BLaER1 treated with 17β-estradiol and CSF1 and Interleukin-3, amounts not matched to agents 10 nM and 100 nM (cell line): Measurements from ENCODE around the gene SHFL.

Experiments used
- H3K27ac ChIP-seq, 11 experiments: shearing (Covaris generic); formaldehyde crosslinking; 2 replicates each; pipeline ENCODE4 v1.8.1; 2022
- H3K27me3 ChIP-seq, 11 experiments: shearing (Covaris generic); formaldehyde crosslinking; 2 replicates each; pipeline ENCODE4 v1.8.1; 2022
- H3K36me3 ChIP-seq, 11 experiments: shearing (Covaris generic); formaldehyde crosslinking; 2 replicates each; pipeline ENCODE4 v1.8.1; 2022
- H3K4me1 ChIP-seq, 10 experiments: shearing (Covaris generic); formaldehyde crosslinking; 2 replicates each; pipeline ENCODE4 v1.8.1; 2022
- H3K4me2 ChIP-seq, 11 experiments: shearing (Covaris generic); formaldehyde crosslinking; 2 replicates each; pipeline ENCODE4 v1.8.1; 2022
- H3K4me3 ChIP-seq, 10 experiments: shearing (Covaris generic); formaldehyde crosslinking; 2 replicates each; pipeline ENCODE4 v1.8.1; 2022
- H3K9ac ChIP-seq, 11 experiments: shearing (Covaris generic); formaldehyde crosslinking; 2 replicates each; pipeline ENCODE4 v1.8.1; 2022
- H3K9me3 ChIP-seq, 11 experiments: shearing (Covaris generic); formaldehyde crosslinking; replicated peaks in 1 of 11; 2 replicates each; pipeline ENCODE4 v1.8.1; 2022
- H4K20me1 ChIP-seq, 11 experiments: shearing (Covaris generic); formaldehyde crosslinking; 2 replicates each; pipeline ENCODE4 v1.8.1; 2022
- Cebpa-rat ChIP-seq, 11 experiments: shearing (Covaris generic); IDR thresholded peaks; 2 replicates each; pipeline ENCODE4 v1.8.1; 2022

The SHFL gene

DNA sequence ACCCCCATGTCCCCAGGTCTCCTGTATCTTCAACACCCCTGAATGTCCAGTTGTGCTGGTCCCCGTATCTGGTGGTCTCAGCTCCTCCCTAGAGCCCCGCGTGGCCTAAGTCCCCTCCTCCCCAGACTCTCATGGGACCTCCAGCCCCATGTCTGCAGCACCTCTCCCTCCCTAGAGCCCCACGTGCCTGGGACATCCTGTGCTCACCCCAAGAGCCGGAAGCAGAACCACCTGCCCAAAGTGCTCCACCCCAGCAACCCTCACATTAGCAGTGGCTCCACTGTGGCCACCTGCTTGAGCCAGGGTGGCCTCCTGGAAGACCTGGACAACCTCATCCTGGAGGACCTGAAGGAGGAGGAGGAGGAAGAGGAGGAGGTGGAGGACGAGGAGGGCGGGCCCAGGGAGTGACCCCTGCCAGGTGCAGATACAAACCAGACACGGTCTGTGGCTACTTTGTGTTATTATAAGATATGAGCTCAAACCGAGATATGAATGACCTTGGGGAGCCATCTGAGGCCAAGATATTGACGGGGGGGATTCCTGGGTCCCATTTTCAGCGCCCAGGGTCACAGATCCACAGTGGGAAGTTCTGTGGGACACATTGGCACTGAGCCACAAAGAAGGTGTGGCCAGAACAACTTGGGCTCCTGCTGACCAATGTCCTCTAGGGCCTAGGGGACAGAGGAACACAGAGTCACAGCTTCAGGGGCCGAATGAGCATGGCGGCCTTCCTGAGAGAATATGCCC, 6.0 kb downstream of the SHFL start:
- Histone ChIP-seq H3K9me3 (no peaks in the 10 kb centered on the region), H3K4me3 (no peak overlapping the region), H3K27ac (peak overlapping the region in 6 of 11 experiments; percentile 6 to 48 (median 26); a peak in 8 of 22 replicates), H3K27me3 (no peaks in the 10 kb centered on the region), H4K20me1 (peaks cover 0 to 17% (median 0%) of the 10 kb centered on the region in 11 experiments; a peak in 4 of 22 replicates), H3K36me3 (peaks cover 19 to 52% (median 39%) of the 10 kb centered on the region in 11 experiments; a peak in 21 of 22 replicates), H3K4me2 (peak overlapping the region in 8 of 11 experiments; percentile 35 to 79 (median 60); a peak in 14 of 22 replicates), H3K9ac (peak overlapping the region in 4 of 11 experiments; percentile 19 to 46 (median 32); a peak in 3 of 22 replicates), H3K4me1 (peaks cover 21 to 37% (median 33%) of the 10 kb centered on the region in 10 experiments)
- TF ChIP-seq Cebpa-rat (IDR thresholded peaks at IDR 0.05): no peak

DNA sequence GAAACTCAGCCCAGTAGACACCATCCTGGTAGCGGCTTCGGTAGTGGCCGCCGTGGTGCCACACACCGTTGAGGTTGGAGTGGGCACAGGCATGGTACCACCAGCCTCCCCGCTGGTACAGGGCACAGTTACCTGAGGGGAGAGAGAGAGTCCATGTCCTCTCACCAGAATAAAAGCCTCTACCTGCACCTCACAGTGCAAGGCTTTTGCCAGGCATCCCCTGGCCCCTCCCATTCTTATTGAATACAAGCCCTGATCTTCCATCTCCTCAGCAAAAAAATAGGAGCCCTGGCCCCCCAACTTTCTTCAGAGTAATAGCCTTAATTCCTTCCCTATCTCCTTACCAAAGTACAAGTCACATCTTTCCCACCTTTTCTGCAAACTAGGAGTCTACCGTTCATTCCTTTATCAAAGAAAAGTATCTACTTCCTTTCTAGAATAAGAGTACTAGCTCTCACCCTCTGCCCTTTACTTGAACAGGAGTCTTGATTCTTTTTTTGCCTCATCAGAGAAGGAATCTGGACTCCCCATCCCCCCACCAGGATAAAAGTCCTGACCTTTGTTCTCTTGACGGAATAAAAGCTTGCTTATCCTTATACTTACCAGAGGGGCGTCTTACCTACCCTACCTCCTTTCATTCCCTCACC, 6.7 kb downstream of the SHFL start:
- H3K9ac ChIP-seq: no peak overlapping the region
- H3K9me3 ChIP-seq: no peaks in the 10 kb centered on the region
- H3K27me3 ChIP-seq: no peaks in the 10 kb centered on the region
- H3K27ac ChIP-seq: peak overlapping the region in 2 of 11 experiments; percentile 13 to 48; a peak in 1 of 22 replicates
- no peak overlapping the region for H3K4me3 ChIP-seq
- H3K4me1 ChIP-seq: peaks cover 19 to 38% (median 33%) of the 10 kb centered on the region in 10 experiments
- H4K20me1 ChIP-seq: peaks cover 0 to 17% (median 0%) of the 10 kb centered on the region in 11 experiments; a peak in 3 of 22 replicates
- no peak for TF ChIP-seq Cebpa-rat (IDR thresholded peaks at IDR 0.05)
- peak overlapping the region in 3 of 11 experiments; percentile 60 to 79 (median 68); a peak in 4 of 22 replicates for H3K4me2 ChIP-seq
- peaks cover 19 to 52% (median 39%) of the 10 kb centered on the region in 11 experiments; a peak in 21 of 22 replicates for H3K36me3 ChIP-seq

DNA sequence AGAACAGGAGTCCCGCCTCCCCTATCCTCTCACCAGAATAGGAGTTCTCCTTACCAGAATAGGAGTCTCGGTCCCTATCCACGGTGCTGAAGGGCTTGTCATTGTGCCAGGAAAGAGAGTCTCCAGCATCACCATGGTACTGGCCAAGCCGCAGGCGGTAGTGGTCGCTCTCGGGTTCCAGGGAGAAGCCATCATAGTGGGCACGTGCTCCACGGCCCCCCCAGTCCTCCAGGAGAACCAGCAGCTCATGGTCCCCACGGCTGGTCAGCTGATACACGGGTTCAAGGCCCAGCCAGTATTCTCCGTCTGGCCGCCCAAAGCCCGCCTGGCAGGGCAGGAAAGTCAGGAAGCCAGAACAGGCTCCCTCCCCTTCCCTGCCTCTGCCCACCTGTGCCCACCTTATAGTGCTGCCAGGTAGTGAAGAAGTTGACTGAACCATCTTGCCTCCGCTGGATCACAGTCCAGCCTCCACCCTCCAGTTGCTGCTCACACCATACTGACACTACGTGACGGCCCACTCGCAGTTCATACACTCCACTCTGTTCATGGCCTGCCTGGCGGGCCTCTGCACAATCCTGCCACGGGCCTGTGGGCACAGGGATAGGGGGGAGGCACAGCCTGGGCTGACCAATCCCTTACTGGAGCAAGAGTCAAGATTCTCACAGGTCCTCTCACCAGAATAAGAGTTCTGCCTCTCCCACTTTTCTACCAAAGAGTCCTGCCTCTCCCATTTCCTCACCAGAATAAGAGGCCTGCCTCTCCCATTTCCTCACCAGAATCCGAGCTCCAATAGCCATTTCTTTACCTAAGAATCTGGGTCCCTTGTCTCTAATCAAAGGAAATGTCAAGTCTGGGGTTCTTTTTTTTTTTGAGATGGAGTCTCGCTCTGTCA, 7.4 kb downstream of the SHFL start:
- Histone ChIP-seq H3K4me2 (no peak overlapping the region), H3K9me3 (no peaks in the 10 kb centered on the region), H3K9ac (no peak overlapping the region), H3K4me1 (peaks cover 26 to 43% (median 33%) of the 10 kb centered on the region in 10 experiments), H3K4me3 (no peak overlapping the region), H3K27ac (no peak overlapping the region), H3K36me3 (peaks cover 19 to 52% (median 39%) of the 10 kb centered on the region in 11 experiments; a peak in 21 of 22 replicates), H4K20me1 (peaks cover 0 to 17% (median 0%) of the 10 kb centered on the region in 11 experiments; a peak in 3 of 22 replicates), H3K27me3 (no peaks in the 10 kb centered on the region)
- no peak for TF ChIP-seq Cebpa-rat (IDR thresholded peaks at IDR 0.05)

DNA sequence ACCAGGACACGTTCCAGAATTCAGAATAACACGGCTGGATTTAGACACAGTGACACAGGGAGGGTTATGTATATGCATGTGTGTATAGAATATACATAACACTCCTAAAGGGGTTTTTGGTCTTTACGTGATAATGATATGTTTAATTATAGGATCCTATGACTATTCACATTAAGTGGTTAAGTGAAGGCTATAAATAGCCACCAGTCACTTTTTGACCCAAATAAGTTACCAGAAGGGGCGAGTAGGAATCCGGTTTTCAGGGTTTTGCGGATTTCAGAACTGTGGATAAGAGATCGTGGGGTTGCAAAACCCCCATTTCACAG, 9.5 kb downstream of the SHFL start:
- H3K9ac ChIP-seq: peak overlapping the region in 1 of 11 experiments; percentile 53; a peak in 1 of 22 replicates
- H3K4me3 ChIP-seq: peak overlapping the region in 3 of 10 experiments; percentile 6 to 43 (median 27); a peak in 2 of 20 replicates
- no peaks in the 10 kb centered on the region for H3K27me3 ChIP-seq

DNA sequence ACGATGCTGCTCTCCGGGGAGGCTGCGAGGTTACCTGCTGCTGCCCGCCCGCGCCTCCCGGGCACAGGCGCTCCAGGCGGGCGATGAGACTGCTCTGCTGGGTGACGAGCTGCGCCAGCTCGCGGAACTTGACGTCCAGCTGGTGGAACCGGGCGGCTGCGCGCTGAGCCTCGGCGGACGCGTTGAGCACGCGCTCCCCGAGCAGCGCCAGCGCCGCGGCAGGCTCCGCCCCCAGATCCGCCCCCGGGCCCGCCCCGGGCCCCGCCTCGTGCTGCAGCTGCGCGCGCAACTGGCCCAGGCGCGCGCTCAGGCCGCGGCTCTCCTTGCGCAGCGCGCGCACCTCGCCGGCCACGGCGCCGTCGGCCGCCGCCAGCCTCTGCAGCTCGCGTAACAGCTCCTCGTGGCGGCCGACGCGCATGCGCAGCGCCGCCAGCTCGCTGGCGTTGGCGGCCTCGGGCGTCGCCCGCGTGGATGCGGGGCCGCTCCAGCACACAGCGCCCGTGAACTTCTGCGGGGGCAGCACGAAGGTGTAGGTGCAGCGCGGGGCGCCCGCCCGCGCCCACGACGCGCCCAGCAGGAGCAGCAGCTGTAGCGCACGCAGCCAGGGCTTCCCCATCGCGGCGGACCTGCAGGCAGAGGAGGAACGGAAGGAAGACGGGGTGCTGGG, 10.0 kb downstream of the SHFL start:
- Histone ChIP-seq H3K9ac (peak overlapping the region; percentile 71 to 86 (median 82); a peak in 21 of 22 replicates), H3K27ac (peak overlapping the region; percentile 39 to 91 (median 88); a peak in 20 of 22 replicates), H3K36me3 (peaks cover 9 to 28% (median 24%) of the 10 kb centered on the region in 11 experiments; a peak in 21 of 22 replicates), H3K4me3 (peak overlapping the region; percentile 38 to 68 (median 54); a peak in 18 of 20 replicates), H3K27me3 (no peaks in the 10 kb centered on the region), H3K9me3 (no peaks in the 10 kb centered on the region), H3K4me1 (peaks cover 38 to 61% (median 45%) of the 10 kb centered on the region in 10 experiments), H4K20me1 (peaks cover 0 to 13% (median 0%) of the 10 kb centered on the region in 11 experiments; a peak in 2 of 22 replicates), H3K4me2 (peak overlapping the region; percentile 92 to 98 (median 93))
- TF ChIP-seq Cebpa-rat (IDR thresholded peaks at IDR 0.05): no peak

More for the DNA sequence above, 9.5 kb downstream of the SHFL start:
- Histone ChIP-seq H3K27ac (no peak overlapping the region; a peak in 2 of 22 replicates), H3K9me3 (no peaks in the 10 kb centered on the region), H3K4me2 (peak overlapping the region; percentile 53 to 97 (median 70)), H4K20me1 (peaks cover 0 to 13% (median 0%) of the 10 kb centered on the region in 11 experiments; a peak in 2 of 22 replicates), H3K36me3 (peaks cover 9 to 33% (median 24%) of the 10 kb centered on the region in 11 experiments; a peak in 21 of 22 replicates), H3K4me1 (peaks cover 33 to 56% (median 41%) of the 10 kb centered on the region in 10 experiments)
- no peak for TF ChIP-seq Cebpa-rat (IDR thresholded peaks at IDR 0.05)

- Histone ChIP-seq H3K9me3 (no peaks in the 10 kb centered on the region), H3K36me3 (peaks cover 9 to 24% (median 22%) of the 10 kb centered on the region in 11 experiments; a peak in 21 of 22 replicates), H3K4me1 (peaks cover 41 to 63% (median 46%) of the 10 kb centered on the region in 10 experiments), H3K27me3 (no peaks in the 10 kb centered on the region), H3K4me3 (peak overlapping the region; percentile 38 to 68 (median 54); a peak in 18 of 20 replicates), H3K27ac (peak overlapping the region; percentile 39 to 91 (median 88); a peak in 20 of 22 replicates), H4K20me1 (peaks cover 0 to 12% (median 0%) of the 10 kb centered on the region in 11 experiments; a peak in 2 of 22 replicates), H3K9ac (peak overlapping the region; percentile 71 to 86 (median 82); a peak in 21 of 22 replicates), H3K4me2 (peak overlapping the region; percentile 92 to 98 (median 93))
- TF ChIP-seq Cebpa-rat (IDR thresholded peaks at IDR 0.05): no peak
Observed at GRCh38 chr19:10096615-10096963, 10.5 kb downstream of the SHFL start.

- Histone ChIP-seq H4K20me1 (no peaks in the 10 kb centered on the region), H3K9me3 (no peaks in the 10 kb centered on the region), H3K4me2 (peak overlapping the region; percentile 46 to 89 (median 79); a peak in 18 of 22 replicates), H3K4me3 (no peak overlapping the region), H3K4me1 (peaks cover 65 to 90% (median 73%) of the 10 kb centered on the region in 10 experiments), H3K9ac (peak overlapping the region in 6 of 11 experiments; percentile 11 to 65 (median 49); a peak in 11 of 22 replicates), H3K36me3 (no peaks in the 10 kb centered on the region), H3K27me3 (no peaks in the 10 kb centered on the region), H3K27ac (peak overlapping the region in 9 of 11 experiments; percentile 22 to 82 (median 76); a peak in 17 of 22 replicates)
- no peak for TF ChIP-seq Cebpa-rat (IDR thresholded peaks at IDR 0.05)
Observed at GRCh38 chr19:10100163-10100785, 14.2 kb downstream of the SHFL start.
